Liver (tissue), 9 donors: ENCODE results near the gene OR4F15. TPM values are rescaled to one million over a fixed set of nuclear protein-coding genes. Genes with fewer than 3 reads are reported as not detected.
"Not testable (repeated sequence)": the region's sequence is repeated elsewhere in the genome, so short reads cannot be mapped to it uniquely, and the experiment has no call there.

ENCODE experiments used
- DNase-seq: peaks from one replicate; pipeline ENCODE4 v3.0.0-alpha.2; 2017; ENCODE audit warnings: low spot score
- H3K27ac ChIP-seq, 2 donors: one replicate each; pipeline ENCODE4 v1.7.0; 2013; ENCODE audit warnings: inconsistent platforms in 2 of 2, low read length in 2 of 2, control low read depth in 1 of 2, low read depth in 1 of 2, mild to moderate bottlenecking in 1 of 2
- H3K27me3 ChIP-seq, 4 donors: one replicate each; pipeline versions ENCODE4 v1.6.1 to v1.7.0; 2013; ENCODE audit warnings: low read length in 3 of 4, inconsistent platforms in 1 of 4, mild to moderate bottlenecking in 1 of 4, moderate library complexity in 1 of 4; ENCODE audit not compliant: control insufficient read depth in 4 of 4, insufficient read depth in 4 of 4
- H3K36me3 ChIP-seq, 4 donors: one replicate each; pipeline versions ENCODE4 v1.6.1 to v1.7.0; 2013; ENCODE audit warnings: low read length in 3 of 4, mild to moderate bottlenecking in 3 of 4, low read depth in 1 of 4, moderate library complexity in 1 of 4; ENCODE audit not compliant: control insufficient read depth in 4 of 4, insufficient read depth in 3 of 4
- H3K4me1 ChIP-seq, 4 donors: one replicate each; pipeline versions ENCODE4 v1.6.1 to v1.7.0; 2013; ENCODE audit warnings: low read length in 3 of 4, mild to moderate bottlenecking in 3 of 4, moderate library complexity in 1 of 4; ENCODE audit not compliant: control insufficient read depth in 4 of 4, insufficient read depth in 4 of 4
- H3K4me3 ChIP-seq, 3 donors: one replicate each; pipeline versions ENCODE4 v1.6.1 to v1.7.0; 2013; ENCODE audit warnings: low read length in 3 of 3, control low read depth in 1 of 3, low read depth in 1 of 3, mild to moderate bottlenecking in 1 of 3
- H3K9ac ChIP-seq, 2 donors: one replicate each; pipeline ENCODE4 v1.7.0; 2013; ENCODE audit warnings: low read length in 2 of 2, mild to moderate bottlenecking in 2 of 2, moderate library complexity in 2 of 2, control low read depth in 1 of 2, low read depth in 1 of 2
- H3K9me3 ChIP-seq, 4 donors: one replicate each; pipeline versions ENCODE4 v1.6.1 to v1.7.0; 2013; ENCODE audit warnings: low read length in 3 of 4; ENCODE audit not compliant: control insufficient read depth in 4 of 4
- ATF3 ChIP-seq: IDR thresholded peaks from 2 replicates; pipeline ENCODE4 v1.6.1; 2016; ENCODE audit warnings: antibody characterized with exemption
- EGR1 ChIP-seq, 2 donors: IDR thresholded peaks; 2 replicates each; pipeline ENCODE4 v1.6.1; 2016 to 2018; ENCODE audit warnings: antibody characterized with exemption in 2 of 2, low read depth in 2 of 2
- FOXA1 ChIP-seq: IDR thresholded peaks from 2 replicates; pipeline ENCODE4 v1.6.1; 2016; ENCODE audit warnings: antibody characterized with exemption
- FOXA2 ChIP-seq: IDR thresholded peaks from 2 replicates; pipeline ENCODE4 v1.6.1; 2016; ENCODE audit warnings: antibody characterized with exemption
- GABPA ChIP-seq, 2 donors: IDR thresholded peaks in 1 of 2; conservative IDR thresholded peaks in 1 of 2; 2 replicates each; pipeline ENCODE4 v1.6.1; 2016; ENCODE audit warnings: antibody characterized with exemption in 2 of 2, mild to moderate bottlenecking in 1 of 2, moderate library complexity in 1 of 2
- HNF4A ChIP-seq, 2 donors: conservative IDR thresholded peaks; 2 replicates each; pipeline ENCODE4 v1.6.1; 2016; ENCODE audit warnings: antibody characterized with exemption in 2 of 2, mild to moderate bottlenecking in 2 of 2
- JUND ChIP-seq, 2 donors: IDR thresholded peaks; 2 replicates each; pipeline ENCODE4 v1.6.1; 2016; ENCODE audit warnings: antibody characterized with exemption in 2 of 2
- MAX ChIP-seq: IDR thresholded peaks from 2 replicates; pipeline ENCODE4 v1.6.1; 2016; ENCODE audit warnings: antibody characterized with exemption
- NR2F2 ChIP-seq: IDR thresholded peaks from 2 replicates; pipeline ENCODE4 v1.6.1; 2016; ENCODE audit warnings: antibody characterized with exemption
- RAD21 ChIP-seq, 2 donors: IDR thresholded peaks; 2 replicates each; pipeline ENCODE4 v1.6.1; 2016; ENCODE audit warnings: antibody characterized with exemption in 2 of 2, mild to moderate bottlenecking in 2 of 2
- REST ChIP-seq: IDR thresholded peaks from 2 replicates; pipeline ENCODE4 v1.6.1; 2016; ENCODE audit warnings: antibody characterized with exemption, mild to moderate bottlenecking
- RXRA ChIP-seq, 2 donors: IDR thresholded peaks; 2 replicates each; pipeline ENCODE4 v1.6.1; 2017 to 2018; ENCODE audit warnings: antibody characterized with exemption in 2 of 2, mild to moderate bottlenecking in 1 of 2
- SP1 ChIP-seq: IDR thresholded peaks from 2 replicates; pipeline ENCODE4 v1.6.1; 2018; ENCODE audit warnings: antibody characterized with exemption, mild to moderate bottlenecking
- TAF1 ChIP-seq: conservative IDR thresholded peaks from 2 replicates; pipeline ENCODE4 v1.6.1; 2016; ENCODE audit warnings: antibody characterized with exemption, mild to moderate bottlenecking
- YY1 ChIP-seq: IDR thresholded peaks from 2 replicates; pipeline ENCODE4 v1.6.1; 2016; ENCODE audit warnings: antibody characterized with exemption, mild to moderate bottlenecking
- ZBTB33 ChIP-seq: IDR thresholded peaks from 2 replicates; pipeline ENCODE4 v1.6.1; 2016; ENCODE audit warnings: antibody characterized with exemption
- WGBS: extraction: QIAGEN DNeasy Blood & Tissue Kit; methylation state at CpG from one replicate; pipeline ENCODE4 v1.1.7; 2013; 5-methylcytosine and 5-hydroxymethylcytosine counted together
- polyA plus RNA-seq, 2 donors: library from polyadenylated mRNA; stranded (reverse) in 1 of 2; unstranded in 1 of 2; fragments of 200-250 nt in 1 of 2; fragments of >200 nt in 1 of 2; fragmentation: Nextera tagmentation in 1 of 2; extraction: Ambion mirVana in 1 of 2; gene quantifications; one replicate each; pipeline versions ENCODE4 v1.2.1 to v1.2.3, GENCODE V29; 2013 to 2015
- total RNA-seq, 2 donors: library from RNA; depleted of rRNA; stranded (reverse); fragments of >200 nt; gene quantifications; one replicate each; pipeline ENCODE4 v1.2.3, GENCODE V29; 2014
- donor health status: healthy.
- donor health status: healthy.
- donor health status: healthy.
- donor health status: healthy.
- donor health status: healthy.

OR4F15 gene
- total and polyA plus RNA-seq, 4 donors: not detected

- H3K9ac ChIP-seq: no peak overlapping the region
- H3K4me3 ChIP-seq: no peak overlapping the region
- no peak overlapping the region for H3K27ac ChIP-seq
- H3K4me1 ChIP-seq: no peaks in the 10 kb centered on the region
- no peak for DNase-seq
- no peaks in the 10 kb centered on the region for H3K36me3 ChIP-seq
- H3K9me3 ChIP-seq: peaks cover 0 to 4% (median 1%) of the 10 kb centered on the region in 4 donors
- WGBS: 91% methylated on average over 15 of the region's 15 CpGs
- no peaks in the 10 kb centered on the region for H3K27me3 ChIP-seq
- no peak for TF ChIP-seq NR2F2
- no peak for TF ChIP-seq JUND (IDR thresholded peaks at IDR 0.05)
- no peak for TF ChIP-seq EGR1 (IDR thresholded peaks at IDR 0.05; ENCODE audit: low read depth in 2 of 2)
- no peak for TF ChIP-seq ATF3
- no peak for TF ChIP-seq TAF1
- no peak for TF ChIP-seq RAD21 (IDR thresholded peaks at IDR 0.05)
- no peak for TF ChIP-seq REST
- TF ChIP-seq RXRA (IDR thresholded peaks at IDR 0.05): no peak
- TF ChIP-seq HNF4A (conservative IDR thresholded peaks at IDR 0.05): no peak
- no peak for TF ChIP-seq ZBTB33
- no peak for TF ChIP-seq GABPA (IDR thresholded peaks at IDR 0.05 in 1 of 2, conservative IDR thresholded peaks at IDR 0.05 in 1 of 2)
- no peak for TF ChIP-seq MAX
- TF ChIP-seq FOXA2: no peak
- TF ChIP-seq FOXA1: no peak
- TF ChIP-seq SP1: no peak
- TF ChIP-seq YY1: no peak
These were observed 46.1 kb upstream of the OR4F15 start for GRCh38 chr15:101765772-101766456.

- H3K27me3 ChIP-seq, H3K4me3 ChIP-seq, H3K36me3 ChIP-seq, DNase-seq, H3K9ac ChIP-seq, H3K9me3 ChIP-seq, H3K4me1 ChIP-seq, H3K27ac ChIP-seq: not testable (repeated sequence)
- WGBS: 80% methylated on average over 8 of the region's 11 CpGs
These were observed 44.8 kb upstream of the OR4F15 start for GRCh38 chr15:101767083-101767640.
